SK-N-SH treated with all-trans-retinoic acid at 6 μM for 48 hours (cell line): ENCODE data around the gene TM4SF20.

Experiments
- ATAC-seq: fragments of 200-7000 bp; cut with Tn5 transposase; 3 replicates; pipeline ENCODE4 v1.9.1; 2020; ENCODE audit warnings: mild to moderate bottlenecking, moderate library complexity
- ARNTL ChIP-seq: fragments of 450-650 bp; formaldehyde crosslinking; IDR thresholded peaks from 2 replicates; pipeline ENCODE4 v1.5.0; 2020; ENCODE audit warnings: low read depth, mild to moderate bottlenecking, moderate library complexity, borderline replicate concordance
- BACH2 ChIP-seq: fragments of 250-450 bp; sonication (Bioruptor Pico); IDR thresholded peaks from 2 replicates; pipeline ENCODE4 v1.9.0; 2021; ENCODE audit warnings: mild to moderate bottlenecking, borderline replicate concordance
- CSDC2 ChIP-seq: fragments of 250-450 bp; sonication (Bioruptor Pico); IDR thresholded peaks from 2 replicates; pipeline ENCODE4 v1.5.0; 2020; ENCODE audit warnings: mild to moderate bottlenecking, moderate library complexity
- ESRRG ChIP-seq: fragments of 250-450 bp; sonication (Bioruptor Pico); IDR thresholded peaks from 2 replicates; pipeline ENCODE4 v1.6.1; 2021; ENCODE audit warnings: mild to moderate bottlenecking
- GLIS3 ChIP-seq: fragments of 250-450 bp; sonication (Bioruptor Pico); IDR thresholded peaks from 2 replicates; pipeline ENCODE4 v1.5.0; 2020; ENCODE audit warnings: mild to moderate bottlenecking, moderate library complexity
- ISL1 ChIP-seq: fragments of 250-450 bp; sonication (Bioruptor Pico); IDR thresholded peaks from 2 replicates; pipeline ENCODE4 v2.1.2; 2022; ENCODE audit warnings: mild to moderate bottlenecking, moderate library complexity
- OSR1 ChIP-seq: fragments of 250-450 bp; sonication (Bioruptor Pico); IDR thresholded peaks from 2 replicates; pipeline ENCODE4 v1.8.0; 2022; ENCODE audit warnings: moderate library complexity, mild to moderate bottlenecking, inconsistent platforms
- PPARA ChIP-seq: fragments of 250-450 bp; sonication (Bioruptor Pico); IDR thresholded peaks from 2 replicates; pipeline ENCODE4 v1.5.0; 2020; ENCODE audit warnings: mild to moderate bottlenecking, borderline replicate concordance
- RARB ChIP-seq: fragments of 250-450 bp; sonication (Bioruptor Pico); IDR thresholded peaks from 2 replicates; pipeline ENCODE4 v1.8.0; 2021; ENCODE audit warnings: mild to moderate bottlenecking, moderate library complexity
- SNAI2 ChIP-seq: fragments of 250-450 bp; sonication (Bioruptor Pico); IDR thresholded peaks from 2 replicates; pipeline ENCODE4 v1.5.0; 2020; ENCODE audit warnings: mild to moderate bottlenecking, moderate library complexity
- TCF4 ChIP-seq: fragments of 250-450 bp; sonication (Bioruptor Pico); IDR thresholded peaks from 2 replicates; pipeline ENCODE4 v1.8.0; 2021; ENCODE audit warnings: mild to moderate bottlenecking, moderate library complexity, borderline replicate concordance
- TOX ChIP-seq: fragments of 250-450 bp; sonication (Bioruptor Pico); IDR thresholded peaks from 2 replicates; pipeline ENCODE4 v1.8.0; 2021; ENCODE audit warnings: mild to moderate bottlenecking, moderate library complexity, borderline replicate concordance
- ZC3H10 ChIP-seq: fragments of 250-450 bp; sonication (Bioruptor Pico); IDR thresholded peaks from 2 replicates; pipeline ENCODE4 v1.5.1; 2021; ENCODE audit warnings: mild to moderate bottlenecking, moderate library complexity
- ZFP3 ChIP-seq: fragments of 250-450 bp; sonication (Bioruptor Pico); IDR thresholded peaks from 2 replicates; pipeline ENCODE4 v1.5.0; 2020; ENCODE audit warnings: mild to moderate bottlenecking, moderate library complexity
- ZFP30 ChIP-seq: fragments of 450-650 bp; formaldehyde crosslinking; IDR thresholded peaks from 2 replicates; pipeline ENCODE4 v1.5.0; 2022; ENCODE audit warnings: mild to moderate bottlenecking, moderate library complexity
- ZNF565 ChIP-seq: fragments of 450-650 bp; formaldehyde crosslinking; conservative IDR thresholded peaks from 2 replicates; pipeline ENCODE4 v1.5.0; 2020; ENCODE audit warnings: low read depth, mild to moderate bottlenecking, moderate library complexity
- ZNF70 ChIP-seq: fragments of 450-650 bp; formaldehyde crosslinking; IDR thresholded peaks from 2 replicates; pipeline ENCODE4 v1.5.0; 2020; ENCODE audit warnings: mild to moderate bottlenecking, moderate library complexity
- ZNF8 ChIP-seq: fragments of 450-650 bp; formaldehyde crosslinking; IDR thresholded peaks from 2 replicates; pipeline ENCODE4 v1.5.0; 2020; ENCODE audit warnings: mild to moderate bottlenecking, moderate library complexity
- TF ChIP-seq, protein P1 (sequence below): fragments of 250-450 bp; sonication (Bioruptor Pico); IDR thresholded peaks from 2 replicates; pipeline ENCODE4 v1.5.1; 2020; ENCODE audit warnings: low read depth, mild to moderate bottlenecking, moderate library complexity
- TF ChIP-seq, protein P2 (sequence below): fragments of 250-450 bp; sonication (Bioruptor Pico); IDR thresholded peaks from 2 replicates; pipeline ENCODE4 v1.5.0; 2020; ENCODE audit warnings: mild to moderate bottlenecking, moderate library complexity
- TF ChIP-seq, protein P3 (sequence below): fragments of 250-450 bp; sonication (Bioruptor Pico); IDR thresholded peaks from 2 replicates; pipeline ENCODE4 v1.8.0; 2021; ENCODE audit warnings: low read depth, mild to moderate bottlenecking, moderate library complexity, borderline replicate concordance
- TF ChIP-seq, protein P4 (sequence below): fragments of 250-450 bp; sonication (Bioruptor Pico); IDR thresholded peaks from 2 replicates; pipeline ENCODE4 v1.5.1; 2021; ENCODE audit warnings: mild to moderate bottlenecking, moderate library complexity
- TF ChIP-seq, protein P5 (sequence below): fragments of 250-450 bp; sonication (Bioruptor Pico); IDR thresholded peaks from 2 replicates; pipeline ENCODE4 v1.8.0; 2020; ENCODE audit warnings: mild to moderate bottlenecking, moderate library complexity, borderline replicate concordance

The TM4SF20 gene

DNA sequence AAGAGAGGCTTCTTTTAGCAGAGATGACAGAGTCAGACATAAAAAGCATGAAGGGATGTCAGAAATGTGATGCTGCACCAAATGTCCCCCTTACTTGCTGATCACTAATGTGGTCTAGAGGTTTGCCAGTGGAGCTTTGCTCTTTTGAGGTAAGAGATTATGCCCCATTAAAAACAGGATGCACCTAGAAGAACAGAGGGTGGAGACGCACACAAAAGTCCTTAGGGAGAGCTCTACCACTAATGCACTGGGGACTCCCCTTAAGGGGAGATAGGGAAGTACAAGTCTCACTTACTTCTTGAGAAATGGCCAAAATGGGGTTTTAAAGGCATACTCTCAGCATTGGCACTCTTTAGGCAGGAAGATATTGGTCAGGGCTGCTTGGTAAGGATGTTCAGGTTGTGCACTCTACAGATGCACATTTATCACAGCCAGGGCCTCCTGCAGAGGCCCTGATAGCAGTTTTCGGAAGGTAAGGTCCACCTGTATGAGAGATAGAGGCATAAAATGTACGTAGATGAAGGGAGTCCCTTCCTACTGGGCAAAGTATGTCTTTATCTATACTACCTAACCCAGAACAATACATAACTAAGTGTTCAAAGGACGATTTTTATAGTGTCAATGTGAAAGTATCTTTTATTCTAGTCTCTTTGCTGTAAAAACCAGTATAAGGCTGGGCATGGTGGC lies 25.6 kb upstream of the TM4SF20 start:
- no peak for ATAC-seq

DNA sequence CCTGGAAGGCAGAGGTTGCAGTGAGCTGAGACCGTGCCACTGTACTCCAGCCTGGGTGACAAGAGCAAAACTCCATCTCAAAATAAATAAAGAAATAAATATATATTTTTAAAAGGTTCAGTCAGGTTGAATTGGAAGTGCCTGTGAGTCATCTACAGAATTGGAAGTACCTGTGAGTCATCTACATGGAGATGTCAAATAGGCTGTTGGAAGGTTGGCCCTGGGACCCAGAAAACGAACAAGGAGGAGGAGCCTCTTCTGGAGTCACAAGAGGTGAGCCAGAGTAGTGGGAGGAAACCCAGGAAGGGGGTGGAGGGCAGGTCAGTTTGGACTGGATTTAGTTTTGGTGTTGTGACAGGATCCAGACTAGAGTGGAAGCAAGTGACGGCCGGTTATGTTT lies 23.9 kb upstream of the TM4SF20 start:
- TF ChIP-seq ZNF565: no peak
- TF ChIP-seq ZNF70 (CRISPR knock-in tag): no peak
- no peak for TF ChIP-seq ZFP30 (CRISPR knock-in tag)
- TF ChIP-seq TOX: no peak
- TF ChIP-seq TCF4 (CRISPR knock-in tag): no peak
- TF ChIP-seq, protein P1, sequence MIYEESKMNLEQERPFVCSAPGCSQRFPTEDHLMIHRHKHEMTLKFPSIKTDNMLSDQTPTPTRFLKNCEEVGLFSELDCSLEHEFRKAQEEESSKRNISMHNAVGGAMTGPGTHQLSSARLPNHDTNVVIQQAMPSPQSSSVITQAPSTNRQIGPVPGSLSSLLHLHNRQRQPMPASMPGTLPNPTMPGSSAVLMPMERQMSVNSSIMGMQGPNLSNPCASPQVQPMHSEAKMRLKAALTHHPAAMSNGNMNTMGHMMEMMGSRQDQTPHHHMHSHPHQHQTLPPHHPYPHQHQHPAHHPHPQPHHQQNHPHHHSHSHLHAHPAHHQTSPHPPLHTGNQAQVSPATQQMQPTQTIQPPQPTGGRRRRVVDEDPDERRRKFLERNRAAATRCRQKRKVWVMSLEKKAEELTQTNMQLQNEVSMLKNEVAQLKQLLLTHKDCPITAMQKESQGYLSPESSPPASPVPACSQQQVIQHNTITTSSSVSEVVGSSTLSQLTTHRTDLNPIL (CRISPR knock-in tag): no peak
- TF ChIP-seq ESRRG (CRISPR knock-in tag): no peak
- TF ChIP-seq BACH2 (CRISPR knock-in tag): no peak
- no peak for TF ChIP-seq CSDC2 (CRISPR knock-in tag)
- TF ChIP-seq ZNF8 (CRISPR knock-in tag): no peak
- no peak for TF ChIP-seq RARB (CRISPR knock-in tag)
- TF ChIP-seq ISL1 (CRISPR knock-in tag): no peak
- TF ChIP-seq, protein P2, sequence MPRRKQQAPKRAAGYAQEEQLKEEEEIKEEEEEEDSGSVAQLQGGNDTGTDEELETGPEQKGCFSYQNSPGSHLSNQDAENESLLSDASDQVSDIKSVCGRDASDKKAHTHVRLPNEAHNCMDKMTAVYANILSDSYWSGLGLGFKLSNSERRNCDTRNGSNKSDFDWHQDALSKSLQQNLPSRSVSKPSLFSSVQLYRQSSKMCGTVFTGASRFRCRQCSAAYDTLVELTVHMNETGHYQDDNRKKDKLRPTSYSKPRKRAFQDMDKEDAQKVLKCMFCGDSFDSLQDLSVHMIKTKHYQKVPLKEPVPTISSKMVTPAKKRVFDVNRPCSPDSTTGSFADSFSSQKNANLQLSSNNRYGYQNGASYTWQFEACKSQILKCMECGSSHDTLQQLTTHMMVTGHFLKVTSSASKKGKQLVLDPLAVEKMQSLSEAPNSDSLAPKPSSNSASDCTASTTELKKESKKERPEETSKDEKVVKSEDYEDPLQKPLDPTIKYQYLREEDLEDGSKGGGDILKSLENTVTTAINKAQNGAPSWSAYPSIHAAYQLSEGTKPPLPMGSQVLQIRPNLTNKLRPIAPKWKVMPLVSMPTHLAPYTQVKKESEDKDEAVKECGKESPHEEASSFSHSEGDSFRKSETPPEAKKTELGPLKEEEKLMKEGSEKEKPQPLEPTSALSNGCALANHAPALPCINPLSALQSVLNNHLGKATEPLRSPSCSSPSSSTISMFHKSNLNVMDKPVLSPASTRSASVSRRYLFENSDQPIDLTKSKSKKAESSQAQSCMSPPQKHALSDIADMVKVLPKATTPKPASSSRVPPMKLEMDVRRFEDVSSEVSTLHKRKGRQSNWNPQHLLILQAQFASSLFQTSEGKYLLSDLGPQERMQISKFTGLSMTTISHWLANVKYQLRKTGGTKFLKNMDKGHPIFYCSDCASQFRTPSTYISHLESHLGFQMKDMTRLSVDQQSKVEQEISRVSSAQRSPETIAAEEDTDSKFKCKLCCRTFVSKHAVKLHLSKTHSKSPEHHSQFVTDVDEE (CRISPR knock-in tag): no peak
- TF ChIP-seq PPARA (CRISPR knock-in tag): no peak
- no peak for TF ChIP-seq OSR1 (CRISPR knock-in tag)
- no peak for TF ChIP-seq SNAI2 (CRISPR knock-in tag)
- TF ChIP-seq ZC3H10 (CRISPR knock-in tag): no peak
- ATAC-seq: no peak

More for the DNA sequence above, 25.6 kb upstream of the TM4SF20 start:
- TF ChIP-seq, protein P3, sequence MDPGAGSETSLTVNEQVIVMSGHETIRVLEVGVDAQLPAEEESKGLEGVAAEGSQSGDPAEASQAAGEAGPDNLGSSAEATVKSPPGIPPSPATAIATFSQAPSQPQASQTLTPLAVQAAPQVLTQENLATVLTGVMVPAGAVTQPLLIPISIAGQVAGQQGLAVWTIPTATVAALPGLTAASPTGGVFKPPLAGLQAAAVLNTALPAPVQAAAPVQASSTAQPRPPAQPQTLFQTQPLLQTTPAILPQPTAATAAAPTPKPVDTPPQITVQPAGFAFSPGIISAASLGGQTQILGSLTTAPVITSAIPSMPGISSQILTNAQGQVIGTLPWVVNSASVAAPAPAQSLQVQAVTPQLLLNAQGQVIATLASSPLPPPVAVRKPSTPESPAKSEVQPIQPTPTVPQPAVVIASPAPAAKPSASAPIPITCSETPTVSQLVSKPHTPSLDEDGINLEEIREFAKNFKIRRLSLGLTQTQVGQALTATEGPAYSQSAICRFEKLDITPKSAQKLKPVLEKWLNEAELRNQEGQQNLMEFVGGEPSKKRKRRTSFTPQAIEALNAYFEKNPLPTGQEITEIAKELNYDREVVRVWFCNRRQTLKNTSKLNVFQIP: no peak
- TF ChIP-seq ZFP30 (CRISPR knock-in tag) (no peak), ZNF565 (no peak), OSR1 (CRISPR knock-in tag) (no peak), RARB (CRISPR knock-in tag) (no peak), ZNF8 (CRISPR knock-in tag) (no peak)
- TF ChIP-seq, protein P4, sequence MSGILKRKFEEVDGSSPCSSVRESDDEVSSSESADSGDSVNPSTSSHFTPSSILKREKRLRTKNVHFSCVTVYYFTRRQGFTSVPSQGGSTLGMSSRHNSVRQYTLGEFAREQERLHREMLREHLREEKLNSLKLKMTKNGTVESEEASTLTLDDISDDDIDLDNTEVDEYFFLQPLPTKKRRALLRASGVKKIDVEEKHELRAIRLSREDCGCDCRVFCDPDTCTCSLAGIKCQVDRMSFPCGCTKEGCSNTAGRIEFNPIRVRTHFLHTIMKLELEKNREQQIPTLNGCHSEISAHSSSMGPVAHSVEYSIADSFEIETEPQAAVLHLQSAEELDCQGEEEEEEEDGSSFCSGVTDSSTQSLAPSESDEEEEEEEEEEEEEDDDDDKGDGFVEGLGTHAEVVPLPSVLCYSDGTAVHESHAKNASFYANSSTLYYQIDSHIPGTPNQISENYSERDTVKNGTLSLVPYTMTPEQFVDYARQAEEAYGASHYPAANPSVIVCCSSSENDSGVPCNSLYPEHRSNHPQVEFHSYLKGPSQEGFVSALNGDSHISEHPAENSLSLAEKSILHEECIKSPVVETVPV (CRISPR knock-in tag): no peak

DNA sequence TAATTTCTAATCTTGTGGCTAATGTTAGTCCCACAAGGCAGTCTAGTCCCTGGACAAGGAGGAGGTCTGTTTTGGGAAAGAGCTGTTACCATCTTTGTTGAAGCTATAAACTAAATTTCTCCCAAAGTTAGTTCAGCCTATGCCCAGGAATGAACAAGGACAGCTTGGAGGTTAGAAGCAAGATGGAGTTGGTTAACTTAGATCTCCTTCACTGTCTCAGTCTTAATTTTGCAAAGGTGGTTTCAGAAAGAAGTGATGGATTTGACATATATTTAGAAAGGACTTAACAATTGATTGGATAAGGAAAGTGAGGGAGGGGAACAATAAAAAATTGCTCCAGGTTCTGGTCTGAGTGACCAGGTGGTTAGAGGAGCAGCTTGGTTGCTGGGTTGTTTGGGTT lies 23.2 kb upstream of the TM4SF20 start:
- no peak for ATAC-seq
- TF ChIP-seq TOX (no peak), ZNF565 (no peak)

DNA sequence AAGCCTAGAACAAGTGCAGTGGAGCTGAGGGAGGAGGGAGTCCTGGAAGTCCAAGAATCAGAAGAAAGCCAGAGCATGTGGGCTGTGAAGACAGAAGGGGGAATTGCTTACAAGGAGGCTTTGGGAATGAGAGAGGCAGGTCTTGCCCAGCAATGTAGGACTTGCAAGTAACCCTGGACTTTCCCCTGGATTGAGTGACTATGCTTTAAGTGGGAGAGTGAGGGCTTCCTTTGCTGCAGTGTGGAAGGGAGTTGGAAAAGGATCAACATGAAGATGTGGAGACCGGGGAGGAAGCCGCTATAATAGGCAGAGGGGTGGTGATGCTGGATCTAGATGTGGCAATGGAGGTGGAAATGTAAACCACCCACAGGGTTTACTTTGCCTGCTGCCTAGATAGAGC lies 22.4 kb upstream of the TM4SF20 start:
- ATAC-seq: no peak
- TF ChIP-seq GLIS3 (CRISPR knock-in tag): no peak
- no peak for TF ChIP-seq TCF4 (CRISPR knock-in tag)
- TF ChIP-seq, protein P2 (CRISPR knock-in tag): no peak
- no peak for TF ChIP-seq ZNF70 (CRISPR knock-in tag)
- no peak for TF ChIP-seq RARB (CRISPR knock-in tag)
- TF ChIP-seq ZC3H10 (CRISPR knock-in tag): no peak
- no peak for TF ChIP-seq ARNTL
- no peak for TF ChIP-seq CSDC2 (CRISPR knock-in tag)
- no peak for TF ChIP-seq OSR1 (CRISPR knock-in tag)
- TF ChIP-seq SNAI2 (CRISPR knock-in tag): no peak
- no peak for TF ChIP-seq ZNF8 (CRISPR knock-in tag)
- TF ChIP-seq, protein P5, sequence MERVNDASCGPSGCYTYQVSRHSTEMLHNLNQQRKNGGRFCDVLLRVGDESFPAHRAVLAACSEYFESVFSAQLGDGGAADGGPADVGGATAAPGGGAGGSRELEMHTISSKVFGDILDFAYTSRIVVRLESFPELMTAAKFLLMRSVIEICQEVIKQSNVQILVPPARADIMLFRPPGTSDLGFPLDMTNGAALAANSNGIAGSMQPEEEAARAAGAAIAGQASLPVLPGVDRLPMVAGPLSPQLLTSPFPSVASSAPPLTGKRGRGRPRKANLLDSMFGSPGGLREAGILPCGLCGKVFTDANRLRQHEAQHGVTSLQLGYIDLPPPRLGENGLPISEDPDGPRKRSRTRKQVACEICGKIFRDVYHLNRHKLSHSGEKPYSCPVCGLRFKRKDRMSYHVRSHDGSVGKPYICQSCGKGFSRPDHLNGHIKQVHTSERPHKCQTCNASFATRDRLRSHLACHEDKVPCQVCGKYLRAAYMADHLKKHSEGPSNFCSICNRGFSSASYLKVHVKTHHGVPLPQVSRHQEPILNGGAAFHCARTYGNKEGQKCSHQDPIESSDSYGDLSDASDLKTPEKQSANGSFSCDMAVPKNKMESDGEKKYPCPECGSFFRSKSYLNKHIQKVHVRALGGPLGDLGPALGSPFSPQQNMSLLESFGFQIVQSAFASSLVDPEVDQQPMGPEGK (CRISPR knock-in tag): no peak
- TF ChIP-seq TOX: no peak
- TF ChIP-seq ZFP3 (CRISPR knock-in tag): no peak
